CD4-positive, CD25-positive, alpha-beta regulatory T cell (primary cell): ENCODE results near the gene RPL4. TPM values are rescaled to one million over a fixed set of nuclear protein-coding genes. Genes with fewer than 3 reads are reported as not detected.

Experiments
- ATAC-seq, 2 donors: fragments of 150-1000 bp; cut with Tn5 transposase; one replicate each; pipeline ENCODE4 v1.10.0; 2021; ENCODE audit warnings: low read depth in 2 of 2, moderate number of reproducible peaks in 2 of 2, moderate library complexity in 1 of 2
- DNase-seq, 3 donors: peaks; one replicate each; pipeline versions ENCODE4 v3.0.0 to v3.0.0-alpha.2; 2012 to 2022; ENCODE audit warnings: mixed read lengths in 1 of 3
- H3K27ac ChIP-seq: one replicate; pipeline ENCODE4 v1.7.0; 2013; ENCODE audit warnings: mild to moderate bottlenecking, low read length; ENCODE audit not compliant: insufficient read depth, poor library complexity, severe bottlenecking
- H3K27me3 ChIP-seq: one replicate; pipeline ENCODE4 v1.7.0; 2013; ENCODE audit warnings: low read length; ENCODE audit not compliant: control insufficient read depth, insufficient read depth
- H3K36me3 ChIP-seq: one replicate; pipeline ENCODE4 v1.7.0; 2013; ENCODE audit warnings: mild to moderate bottlenecking, low read length, moderate library complexity; ENCODE audit not compliant: control insufficient read depth, insufficient read depth
- H3K4me1 ChIP-seq: 2 replicates; pipeline ENCODE4 v1.7.0; 2013; ENCODE audit warnings: mild to moderate bottlenecking, low read length; ENCODE audit not compliant: insufficient read depth, control insufficient read depth, poor library complexity, severe bottlenecking
- H3K4me3 ChIP-seq: one replicate; pipeline ENCODE4 v1.7.0; 2013; ENCODE audit warnings: low read depth, mild to moderate bottlenecking, low read length, moderate library complexity
- H3K9me3 ChIP-seq, 2 experiments: 1 replicate in 1 of 2; 2 replicates in 1 of 2; pipeline ENCODE4 v1.7.0; 2013; ENCODE audit warnings: low read length in 2 of 2, mild to moderate bottlenecking in 1 of 2, moderate library complexity in 1 of 2; ENCODE audit not compliant: control insufficient read depth in 2 of 2
- H3K27ac Mint-ChIP-seq, 3 donors: one replicate each; pipeline ENCODE4 v1.8.0; 2020 to 2022; ENCODE audit warnings: mild to moderate bottlenecking in 3 of 3, mixed read lengths in 3 of 3, moderate library complexity in 2 of 3
- H3K27me3 Mint-ChIP-seq: one replicate; pipeline ENCODE4 v1.8.0; 2022; ENCODE audit warnings: mild to moderate bottlenecking, mixed read lengths
- H3K36me3 Mint-ChIP-seq: one replicate; pipeline ENCODE4 v1.8.0; 2020; ENCODE audit warnings: mixed read lengths
- H3K4me1 Mint-ChIP-seq, 4 donors: one replicate each; pipeline ENCODE4 v1.8.0; 2020 to 2022; ENCODE audit warnings: mixed read lengths in 4 of 4, mild to moderate bottlenecking in 1 of 4
- H3K4me3 Mint-ChIP-seq, 4 donors: one replicate each; pipeline ENCODE4 v1.8.0; 2020 to 2022; ENCODE audit warnings: mild to moderate bottlenecking in 4 of 4, mixed read lengths in 4 of 4, moderate library complexity in 3 of 4
- H3K9me3 Mint-ChIP-seq, 7 donors: one replicate each; pipeline ENCODE4 v1.8.0; 2020 to 2022; ENCODE audit warnings: mixed read lengths in 7 of 7, mild to moderate bottlenecking in 3 of 7, moderate library complexity in 2 of 7
- polyA plus RNA-seq, 4 donors: library from polyadenylated mRNA; unstranded; fragments of 300-500 nt; fragmentation: Illumina TruSeq; gene quantifications; one replicate each; pipeline ENCODE4 v1.2.3, GENCODE V29; 2021
- total RNA-seq: library from RNA; stranded (reverse); gene quantifications from one replicate; pipeline ENCODE4 v1.2.3, GENCODE V29; 2022

RPL4 gene
- total and polyA plus RNA-seq, 5 donors from 2014 or later, result 831 to 2,089 (median 1,298) TPM

DNA sequence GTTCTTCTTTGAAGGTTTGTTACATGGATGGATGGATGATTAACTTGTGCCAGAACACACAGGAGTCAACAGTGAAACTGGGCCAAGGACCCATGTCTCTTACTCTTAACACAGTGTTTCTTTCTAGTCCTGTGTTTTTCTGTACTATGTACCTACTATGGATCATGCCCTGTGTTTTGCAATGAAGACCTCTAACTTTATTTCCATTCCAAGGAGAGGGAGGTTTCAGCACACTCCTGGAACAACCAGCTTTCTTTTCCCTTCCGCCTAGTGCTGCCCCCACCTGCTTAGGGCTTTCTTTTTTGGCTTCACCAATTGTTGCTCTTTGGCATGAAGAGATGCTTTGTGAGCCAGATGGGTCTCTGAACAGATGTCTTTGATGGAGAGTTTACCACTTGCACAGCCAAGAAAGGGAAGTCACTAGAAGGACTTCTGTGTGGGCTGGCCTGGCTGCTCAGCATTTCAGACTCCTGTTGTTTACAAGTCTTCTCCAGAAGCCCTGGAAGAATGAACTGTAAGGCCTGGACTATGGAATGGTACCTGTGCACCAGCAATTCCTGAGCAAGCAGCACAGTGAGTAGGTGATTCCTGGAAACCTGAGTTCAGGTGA lies 51.6 kb downstream of the RPL4 start:
- Histone ChIP-seq H3K27ac (no peak overlapping the region), H3K4me3 (no peak overlapping the region), H3K9me3 (no peaks in the 10 kb centered on the region), H3K4me1 (no peaks in the 10 kb centered on the region), H3K36me3 (peaks cover 24% of the 10 kb centered on the region), H3K27me3 (no peaks in the 10 kb centered on the region)
- H3K9me3 Mint-ChIP-seq, result peaks cover 0 to 2% (median 0%) of the 10 kb centered on the region in 7 donors
- no peaks in the 10 kb centered on the region for H3K27me3 Mint-ChIP-seq
- ATAC-seq (no peak), DNase-seq (no peak)
- H3K4me1 Mint-ChIP-seq, result peaks cover 0 to 5% (median 4%) of the 10 kb centered on the region in 4 donors
- H3K27ac Mint-ChIP-seq, result no peak overlapping the region
- peaks cover 16% of the 10 kb centered on the region for H3K36me3 Mint-ChIP-seq
- no peak overlapping the region for H3K4me3 Mint-ChIP-seq

DNA sequence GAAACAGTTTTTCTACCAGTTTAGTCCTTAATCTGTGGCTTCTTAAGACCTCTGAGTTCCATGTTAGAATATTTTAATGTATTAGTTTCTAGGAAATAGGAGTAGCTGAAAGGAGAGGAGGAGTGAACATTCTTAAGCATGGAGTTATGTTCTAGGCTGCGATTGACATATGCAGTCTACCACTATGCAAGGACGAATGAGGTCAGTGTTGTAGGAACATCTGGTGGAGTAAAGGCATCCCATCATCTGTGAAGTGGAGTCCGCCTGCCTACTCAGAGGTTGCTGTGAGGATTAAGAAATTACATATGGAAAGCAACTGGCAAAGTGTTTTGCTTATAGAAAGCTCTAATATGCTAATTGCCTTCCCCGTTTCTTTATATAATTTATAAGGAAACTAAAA lies 52.2 kb downstream of the RPL4 start:
- no peak for ATAC-seq
- DNase-seq, result no peak
- no peaks in the 10 kb centered on the region for H3K4me1 ChIP-seq
- Mint-ChIP-seq H3K4me1 (peaks cover 0 to 5% (median 5%) of the 10 kb centered on the region in 4 donors), H3K36me3 (peaks cover 17% of the 10 kb centered on the region), H3K4me3 (no peak overlapping the region), H3K9me3 (peaks cover 0 to 2% (median 0%) of the 10 kb centered on the region in 7 donors), H3K27me3 (no peaks in the 10 kb centered on the region), H3K27ac (peak overlapping the region in 1 of 3 donors; percentile 13)
- no peaks in the 10 kb centered on the region for H3K27me3 ChIP-seq
- no peak overlapping the region for H3K4me3 ChIP-seq
- no peaks in the 10 kb centered on the region for H3K9me3 ChIP-seq
- H3K36me3 ChIP-seq, result peaks cover 25% of the 10 kb centered on the region
- no peak overlapping the region for H3K27ac ChIP-seq

Other genes with a start within 250 kb of the RPL4 start
- 24.3 TPM for gene DIS3L, start 211.3 kb downstream of the RPL4 start, total RNA-seq
- 10 to 100 TPM; 23.4 to 35.9 (median 28.5) TPM for gene DIS3L, start 211.3 kb downstream of the RPL4 start, polyA plus RNA-seq
- gene TIPIN, start 148.2 kb downstream of the RPL4 start, total RNA-seq, result 6.0 TPM
- gene TIPIN, start 148.2 kb downstream of the RPL4 start, polyA plus RNA-seq, result 10 to 100 TPM in 2 of 4 donors, 1 to 10 TPM in 2; 6.8 to 11.2 (median 9.4) TPM
- 49.0 TPM for gene MAP2K1, start 117.9 kb downstream of the RPL4 start, total RNA-seq
- gene MAP2K1, start 117.9 kb downstream of the RPL4 start, polyA plus RNA-seq, result 10 to 100 TPM; 34.2 to 40.7 (median 37.1) TPM
- gene SNAPC5, start 7.1 kb downstream of the RPL4 start, total RNA-seq, result 25.6 TPM
- gene SNAPC5, start 7.1 kb downstream of the RPL4 start, polyA plus RNA-seq, result 10 to 100 TPM; 58.5 to 80.9 (median 72.3) TPM
- 15.1 TPM for gene ZWILCH, start 471 bp upstream of the RPL4 start, total RNA-seq
- 10 to 100 TPM; 10.3 to 15.7 (median 11.5) TPM for gene ZWILCH, start 471 bp upstream of the RPL4 start, polyA plus RNA-seq
- gene LCTL, start 61.1 kb upstream of the RPL4 start, total RNA-seq, result not detected
- gene LCTL, start 61.1 kb upstream of the RPL4 start, polyA plus RNA-seq, result under 1 TPM in 1 of 4 donors, not detected in 3; 0.11 TPM
- 0.27 TPM for gene SMAD6, start 197.4 kb upstream of the RPL4 start, total RNA-seq
- gene SMAD6, start 197.4 kb upstream of the RPL4 start, polyA plus RNA-seq, result not detected